ENCODE data around the gene SOX13.

Gene SOX13

GRCh38 chr1:204154568-204155255 lies 81.8 kb downstream of the SOX13 start:
- FAIRE-seq: no peak

GRCh38 chr1:204155881-204156280 lies 83.0 kb downstream of the SOX13 start:
- FAIRE-seq: no peak

GRCh38 chr1:204157962-204158361 lies 85.0 kb downstream of the SOX13 start:
- no peak for FAIRE-seq

GRCh38 chr1:204161609-204162493 lies 88.9 kb downstream of the SOX13 start:
- no peak for FAIRE-seq

GRCh38 chr1:204162494-204163074 lies 89.7 kb downstream of the SOX13 start:
- FAIRE-seq: no peak

GRCh38 chr1:204166219-204166618 lies 93.3 kb downstream of the SOX13 start, which contains the start of gene REN:
Gene REN (minus strand): TSS chr1:204166337. CDS start chr1:204166293, 44 bp downstream.
- no peak for FAIRE-seq

GRCh38 chr1:204167730-204168129 lies 94.8 kb downstream of the SOX13 start:
- no peak for FAIRE-seq

GRCh38 chr1:204169858-204170257 lies 96.9 kb downstream of the SOX13 start:
- no peak for FAIRE-seq

GRCh38 chr1:204170494-204171155 lies 97.7 kb downstream of the SOX13 start:
- no peak for FAIRE-seq

GRCh38 chr1:204171751-204172178 lies 98.8 kb downstream of the SOX13 start:
- FAIRE-seq: no peak

- no peak for FAIRE-seq
These were observed 99.6 kb downstream of the SOX13 start for GRCh38 chr1:204172404-204173029.

GRCh38 chr1:204174958-204175357 lies 102.0 kb downstream of the SOX13 start:
- no peak for FAIRE-seq

- no peak for FAIRE-seq
These were observed 103.1 kb downstream of the SOX13 start for GRCh38 chr1:204176049-204176448.

- no peak for FAIRE-seq
These were observed 104.2 kb downstream of the SOX13 start for GRCh38 chr1:204177133-204177532.
